GM19240 (cell line): ENCODE data around the gene MED13L.
A peak's percentile ranks its signal among the peaks of the same experiment; 100 is the strongest.
"Not testable (repeated sequence)": the region's sequence is repeated elsewhere in the genome, so short reads cannot be mapped to it uniquely, and the experiment has no call there.

Experiments
- DNase-seq: peaks from one replicate; pipeline ENCODE4 v3.0.0; 2011; ENCODE audit warnings: low spot score; ENCODE audit not compliant: insufficient read length

The MED13L gene

GRCh38 chr12:116131987-116132386, 145.5 kb downstream of the MED13L start:
- not testable (repeated sequence) for DNase-seq

GRCh38 chr12:116131176-116131575, 146.3 kb downstream of the MED13L start:
- no peak for DNase-seq

GRCh38 chr12:116130431-116130830, 147.1 kb downstream of the MED13L start:
- DNase-seq = no peak

- no peak for DNase-seq
These were observed 148.7 kb downstream of the MED13L start for GRCh38 chr12:116128779-116129178.

GRCh38 chr12:116127859-116128258, 149.6 kb downstream of the MED13L start:
- DNase-seq = no peak

- DNase-seq = no peak
These were observed 150.9 kb downstream of the MED13L start for GRCh38 chr12:116126610-116127009.

- DNase-seq = no peak
These were observed 151.4 kb downstream of the MED13L start for GRCh38 chr12:116125956-116126566.

- DNase-seq = no peak
These were observed 152.4 kb downstream of the MED13L start for GRCh38 chr12:116125084-116125483.

- DNase-seq = peak; percentile 37
These were observed 153.8 kb downstream of the MED13L start for GRCh38 chr12:116123451-116124258.

GRCh38 chr12:116122628-116123027, 154.9 kb downstream of the MED13L start:
- no peak for DNase-seq

GRCh38 chr12:116121453-116121871, 156.0 kb downstream of the MED13L start:
- no peak for DNase-seq

GRCh38 chr12:116116650-116117424, 160.7 kb downstream of the MED13L start:
- DNase-seq = no peak

- DNase-seq = no peak
These were observed 163.9 kb downstream of the MED13L start for GRCh38 chr12:116113398-116114130.

- DNase-seq = no peak
These were observed 170.6 kb downstream of the MED13L start for GRCh38 chr12:116106870-116107269.

GRCh38 chr12:116104167-116104767, 173.2 kb downstream of the MED13L start:
- no peak for DNase-seq

GRCh38 chr12:116101991-116102390, 175.5 kb downstream of the MED13L start:
- DNase-seq = no peak

- no peak for DNase-seq
These were observed 177.7 kb downstream of the MED13L start for GRCh38 chr12:116099652-116100432.

GRCh38 chr12:116096874-116097273, 180.6 kb downstream of the MED13L start:
- DNase-seq = no peak

GRCh38 chr12:116094475-116094874, 183.0 kb downstream of the MED13L start:
- no peak for DNase-seq

GRCh38 chr12:116093915-116094314, 183.6 kb downstream of the MED13L start:
- DNase-seq = no peak
